Astrocyte of the cerebellum (primary cell): ENCODE measurements around the gene CYP27B1.

Experiments used
- DNase-seq: peaks from one replicate; pipeline ENCODE4 v3.0.0-alpha.2; 2011; ENCODE audit warnings: low read depth
- H3K4me3 ChIP-seq: 2 replicates; pipeline ENCODE4 v1.5.1; 2011; ENCODE audit warnings: mild to moderate bottlenecking, low read depth, low read length, moderate library complexity
- CTCF ChIP-seq: IDR thresholded peaks from 2 replicates; pipeline ENCODE4 v1.5.1; 2012; ENCODE audit warnings: low read length, low read depth, moderate library complexity, mild to moderate bottlenecking; ENCODE audit errors: missing control alignments
- in situ Hi-C: cut with HindIII; loops from 2 replicates; pipeline ENCODE4 v1.10.0; 2017; ENCODE audit warnings: low sequenced_read_pairs

CYP27B1 gene

DNA sequence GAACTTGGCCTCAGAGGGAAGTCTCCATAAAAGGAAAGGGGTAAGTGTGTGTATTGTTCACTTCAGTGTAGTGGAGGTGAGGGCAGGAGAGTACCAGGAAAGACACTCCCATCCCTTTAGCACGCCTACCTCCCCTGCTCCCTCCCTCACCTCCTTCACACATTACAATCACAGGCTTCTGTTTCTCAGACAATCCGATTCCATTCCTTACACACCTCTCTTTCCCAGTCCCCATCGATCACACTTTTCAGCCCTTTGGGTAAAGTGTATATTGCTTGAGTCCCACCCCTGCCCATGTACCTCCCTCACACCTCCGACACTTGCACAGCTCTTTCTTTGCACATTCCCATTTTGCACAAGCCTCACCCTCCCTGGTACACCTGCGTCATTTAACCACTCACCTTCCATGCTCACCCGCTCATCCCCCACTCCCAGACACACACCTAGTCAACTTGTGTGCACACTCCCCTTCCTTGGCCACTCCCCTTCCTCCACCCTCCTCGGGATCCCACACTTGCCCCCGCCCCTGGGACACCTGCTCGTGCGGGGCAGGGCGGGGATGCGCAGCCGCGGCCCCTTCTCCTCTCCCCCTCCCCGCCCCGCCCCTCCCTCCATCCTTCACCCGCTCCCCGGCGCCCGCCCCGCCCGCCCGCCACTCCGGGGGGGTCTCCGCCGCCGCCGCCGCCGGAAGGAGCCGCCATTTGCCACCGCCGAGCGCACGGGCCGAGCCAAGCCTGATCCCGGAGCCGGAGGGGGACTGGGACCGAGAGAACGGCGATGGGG lies 12.3 kb downstream of the CYP27B1 start, which contains the start of gene MARCHF9:
TSS of gene MARCHF9 (plus strand) at position 693 of the 783 bp plus-strand sequence. CDS start 426 bp downstream, outside the sequence.
- peak within 1 kb of the TSS; percentile 55 for H3K4me3 ChIP-seq
- in situ Hi-C loops: loop anchor here (5.0 kb wide), 1 partner anchor 63 kb away; the partner anchor contains the start of gene AVIL
- DNase-seq: no peak
- TF ChIP-seq CTCF: no peak

- in situ Hi-C loops: no loop called here
- H3K4me3 ChIP-seq: no peak overlapping the region
- DNase-seq: no peak
- no peak for TF ChIP-seq CTCF
Observed at GRCh38 chr12:57753756-57754337, 13.0 kb downstream of the CYP27B1 start.

- no peak for TF ChIP-seq CTCF
- peak overlapping the region; percentile 95 for H3K4me3 ChIP-seq
- in situ Hi-C loops: no loop called here
- no peak for DNase-seq
Observed at GRCh38 chr12:57752668-57753000, 14.2 kb downstream of the CYP27B1 start.

GRCh38 chr12:57751788-57752667 lies 14.8 kb downstream of the CYP27B1 start, which contains the start of gene CDK4:
TSS of gene CDK4 (minus strand) at chr12:57752310. CDS start at chr12:57751717, 593 bp downstream.
- in situ Hi-C loops: no loop called here
- peak; percentile 99 for DNase-seq

GRCh38 chr12:57751432-57751787 lies 15.5 kb downstream of the CYP27B1 start:
- H3K4me3 ChIP-seq: peak overlapping the region; percentile 95
- no peak for TF ChIP-seq CTCF
- DNase-seq: no peak
- in situ Hi-C loops: no loop called here

More at GRCh38 chr12:57751788-57752667, 14.8 kb downstream of the CYP27B1 start, which contains the start of gene CDK4:
- TF ChIP-seq CTCF: no peak
- H3K4me3 ChIP-seq: peak within 1 kb of the TSS; percentile 95

DNA sequence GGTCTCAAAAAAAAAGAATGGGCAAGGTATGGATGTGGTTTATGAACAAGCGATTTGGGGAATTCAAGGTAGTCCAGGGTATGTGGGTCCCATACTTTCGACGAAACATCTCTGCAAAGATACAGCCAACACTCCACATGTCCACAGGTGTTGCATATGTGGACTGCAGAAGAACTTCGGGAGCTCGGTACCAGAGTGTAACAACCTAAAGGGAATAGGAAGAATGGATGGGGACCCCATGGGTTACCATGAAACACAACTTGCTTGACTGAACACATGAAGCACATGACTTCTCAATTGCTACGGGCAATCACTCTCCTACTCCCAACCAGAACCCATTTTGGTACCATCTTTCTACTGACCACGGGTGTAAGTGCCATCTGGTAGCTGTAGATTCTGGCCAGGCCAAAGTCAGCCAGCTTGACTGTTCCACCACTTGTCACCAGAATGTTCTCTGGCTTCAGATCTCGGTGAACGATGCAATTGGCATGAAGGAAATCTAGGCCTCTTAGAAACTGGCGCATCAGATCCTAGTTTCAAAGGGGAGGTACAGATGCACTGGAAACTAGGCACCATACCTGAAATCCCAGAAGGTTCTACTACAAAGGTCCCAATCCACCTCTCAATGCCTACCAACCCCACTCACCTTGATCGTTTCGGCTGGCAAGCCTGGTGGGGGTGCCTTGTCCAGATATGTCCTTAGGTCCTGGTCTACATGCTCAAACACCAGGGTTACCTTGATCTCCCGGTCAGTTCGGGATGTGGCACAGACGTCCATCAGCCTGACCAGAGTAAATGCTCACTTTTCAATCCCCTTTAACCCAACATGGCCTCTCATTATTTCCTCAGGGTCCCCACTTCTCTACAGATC lies 16.1 kb downstream of the CYP27B1 start:
- H3K4me3 ChIP-seq: peak overlapping the region; percentile 95
- in situ Hi-C loops: no loop called here
- DNase-seq: no peak
- TF ChIP-seq CTCF: no peak
